Erythroblast (primary cell): ENCODE results near the gene FAM13C.

Source experiments
- GATA1 ChIP-seq: IDR thresholded peaks from 2 replicates; pipeline ENCODE4 v1.6.1; 2011; ENCODE audit warnings: low read depth, mild to moderate bottlenecking, control low read depth, low read length, moderate library complexity
- POLR2A ChIP-seq: IDR thresholded peaks from 2 replicates; pipeline ENCODE4 v1.6.1; 2011; ENCODE audit warnings: mild to moderate bottlenecking, low read length

GRCh38 chr10:59374916-59375315, 12.6 kb upstream of the FAM13C start:
- no peak for TF ChIP-seq POLR2A
- TF ChIP-seq GATA1 = no peak
